Measurements from ENCODE around the gene TEX2. TPM values are rescaled to one million over a fixed set of nuclear protein-coding genes. Genes with fewer than 3 reads are reported as not detected.
A peak's percentile ranks its signal among the peaks of the same experiment; 100 is the strongest.

Gene TEX2
- total and polyA plus RNA-seq, 2 experiments from 2014 or later: 27.9 to 37.7 TPM

DNA sequence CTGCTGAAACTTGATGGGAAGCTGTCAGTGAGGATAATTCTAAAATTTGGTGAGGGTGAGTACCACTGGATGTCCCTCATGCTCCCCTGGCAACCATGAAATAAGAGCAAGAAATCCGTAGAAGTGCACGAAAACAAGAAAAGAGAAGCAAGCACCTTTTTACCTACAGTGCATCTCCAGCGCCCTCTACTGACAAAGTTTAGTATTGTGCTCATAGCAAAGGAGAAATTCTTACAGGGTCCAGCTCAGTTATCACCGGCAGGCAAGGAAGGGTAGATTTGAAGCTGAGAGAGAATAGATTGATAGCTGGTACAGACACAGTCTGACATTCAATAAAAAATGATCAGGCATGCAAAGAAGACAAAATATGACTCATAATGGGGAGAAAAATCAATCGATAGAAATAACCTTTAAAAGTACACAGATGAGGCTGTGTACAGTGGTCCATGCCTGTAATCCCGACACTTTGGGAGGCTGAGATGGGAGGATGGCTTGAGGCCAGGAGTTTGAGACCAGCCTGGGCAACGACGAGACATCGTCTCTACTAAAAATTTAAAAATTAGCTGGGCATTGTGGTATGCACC, 28.3 kb upstream of the TEX2 start:
- Histone ChIP-seq H3K9me2 (replicated peaks; ENCODE audit: insufficient read depth) (no peaks in the 10 kb centered on the region), H3K4me2 (no peak overlapping the region), H2AFZ (no peak overlapping the region), H3K27me3 (no peaks in the 10 kb centered on the region), H3K27ac (no peak overlapping the region), H3K4me1 (ENCODE audit: insufficient read depth) (no peaks in the 10 kb centered on the region), H4K20me1 (ENCODE audit: insufficient read depth, poor library complexity, severe bottlenecking) (no peaks in the 10 kb centered on the region), H3K36me3 (replicated peaks; ENCODE audit: insufficient read depth, low read depth) (no peaks in the 10 kb centered on the region), H3K9me3 (ENCODE audit: low read depth) (no peaks in the 10 kb centered on the region), H3K4me3 (no peak overlapping the region), H3K79me2 (no peaks in the 10 kb centered on the region)
- TF ChIP-seq CTCF (IDR thresholded peaks at IDR 0.05; ENCODE audit: poor library complexity) (peak; percentile 25), EZH2phosphoT487 (IDR thresholded peaks at IDR 0.05; ENCODE audit: low read depth, severe bottlenecking, unreplicated experiment) (no peak)
- no peak for DNase-seq (ENCODE audit: low spot score)
- 79% methylated on average over 9 of the region's 9 CpGs for WGBS (ENCODE audit: low lambda C conversion rate, missing lambda C conversion rate)

GRCh38 chr17:64289741-64290141, 26.7 kb upstream of the TEX2 start:
- DNase-seq (ENCODE audit: low spot score): no peak
- Histone ChIP-seq H3K27ac (no peak overlapping the region), H3K79me2 (no peaks in the 10 kb centered on the region), H4K20me1 (ENCODE audit: insufficient read depth, poor library complexity, severe bottlenecking) (no peaks in the 10 kb centered on the region), H3K4me2 (no peak overlapping the region), H3K4me3 (no peak overlapping the region), H2AFZ (no peak overlapping the region), H3K9me2 (replicated peaks; ENCODE audit: insufficient read depth) (no peaks in the 10 kb centered on the region), H3K27me3 (no peaks in the 10 kb centered on the region), H3K9me3 (ENCODE audit: low read depth) (no peaks in the 10 kb centered on the region), H3K4me1 (ENCODE audit: insufficient read depth) (no peaks in the 10 kb centered on the region), H3K36me3 (replicated peaks; ENCODE audit: insufficient read depth, low read depth) (no peaks in the 10 kb centered on the region)
- TF ChIP-seq CTCF (IDR thresholded peaks at IDR 0.05; ENCODE audit: poor library complexity): no peak
- TF ChIP-seq EZH2 (IDR thresholded peaks at IDR 0.05; ENCODE audit: borderline replicate concordance): no peak
- TF ChIP-seq EZH2phosphoT487 (IDR thresholded peaks at IDR 0.05; ENCODE audit: low read depth, severe bottlenecking, unreplicated experiment): no peak
- 53% methylated on average over 4 of the region's 4 CpGs for WGBS (ENCODE audit: low lambda C conversion rate, missing lambda C conversion rate)

DNA sequence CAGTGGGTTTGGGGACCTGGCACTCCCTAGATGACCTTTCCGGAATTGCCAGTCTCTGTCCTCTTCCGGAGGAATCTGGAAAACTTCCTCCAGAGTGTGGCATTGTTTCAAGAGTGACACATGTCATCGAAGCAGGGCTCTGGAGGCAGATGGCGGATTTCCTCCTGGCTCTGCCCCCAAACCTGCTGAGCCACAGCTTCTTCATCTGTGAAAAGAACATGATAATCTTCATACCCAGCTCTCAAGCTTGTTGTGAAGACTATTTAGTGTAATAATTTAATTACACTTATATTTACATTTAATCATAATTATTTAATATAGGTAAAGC, 19.7 kb upstream of the TEX2 start:
- TF ChIP-seq EZH2phosphoT487 (IDR thresholded peaks at IDR 0.05; ENCODE audit: low read depth, severe bottlenecking, unreplicated experiment) (no peak), CTCF (IDR thresholded peaks at IDR 0.05; ENCODE audit: poor library complexity) (no peak), EZH2 (IDR thresholded peaks at IDR 0.05; ENCODE audit: borderline replicate concordance) (no peak)
- Histone ChIP-seq H3K4me1 (ENCODE audit: insufficient read depth) (no peaks in the 10 kb centered on the region), H2AFZ (no peak overlapping the region), H3K36me3 (replicated peaks; ENCODE audit: insufficient read depth, low read depth) (no peaks in the 10 kb centered on the region), H3K79me2 (no peaks in the 10 kb centered on the region), H3K27me3 (no peaks in the 10 kb centered on the region), H3K4me2 (no peak overlapping the region), H3K4me3 (no peak overlapping the region), H3K9me3 (ENCODE audit: low read depth) (no peaks in the 10 kb centered on the region), H3K27ac (no peak overlapping the region), H4K20me1 (ENCODE audit: insufficient read depth, poor library complexity, severe bottlenecking) (no peaks in the 10 kb centered on the region), H3K9me2 (replicated peaks; ENCODE audit: insufficient read depth) (no peaks in the 10 kb centered on the region)
- no peak for DNase-seq (ENCODE audit: low spot score)
- WGBS (ENCODE audit: low lambda C conversion rate, missing lambda C conversion rate): 81% methylated on average over 4 of the region's 4 CpGs
